GM12878 (cell line): Measurements from ENCODE around the gene EAF1. TPM values are rescaled to one million over a fixed set of nuclear protein-coding genes. Genes with fewer than 3 reads are reported as not detected.

Source experiments
- ATAC-seq: fragments of 200-7000 bp; cut with Tn5 transposase; 3 replicates; pipeline ENCODE4 v1.9.1; 2020; ENCODE audit warnings: mild to moderate bottlenecking, moderate library complexity
- BruUV-seq: library from RNA; stranded (reverse); fragments of 400-500 nt; replicated peaks from 2 replicates; lab custom pipeline; 2021; lab: Mats Ljungman, UMichigan
- CTCF ChIA-PET: fragments of 300-600 bp; sonication (Branson Sonifier 250); formaldehyde crosslinking; extraction: SDS; loops from one replicate; lab custom pipeline; 2021; ENCODE audit warnings: inconsistent platforms; lab: Yijun Ruan, JAX
- POLR2A ChIA-PET: fragments of 350-600 bp; formaldehyde crosslinking; extraction: SDS; loops from one replicate; lab custom pipeline; 2021; ENCODE audit warnings: inconsistent platforms; lab: Charles Lee
- RAD21 ChIA-PET: fragments of 300-600 bp; sonication (Branson Sonifier 250); formaldehyde crosslinking; loops from one replicate; lab custom pipeline; 2023; ENCODE audit warnings: antibody characterized with exemption; ENCODE audit not compliant: unreplicated experiment; lab: Charles Lee
- SMC1A ChIA-PET: fragments of 300-600 bp; sonication (Branson Sonifier 250); formaldehyde crosslinking; loops from one replicate; lab custom pipeline; 2023; ENCODE audit not compliant: unreplicated experiment, uncharacterized antibody; lab: Charles Lee
- DNase-seq: peaks from one replicate; pipeline ENCODE4 v3.0.0-alpha.2; 2011; ENCODE audit warnings: low read depth, low spot score
- FAIRE-seq: peaks from 3 replicates; lab custom pipeline; 2011; peaks lifted over from hg19 to GRCh38; lab: Jason Lieb, UNC
- H2AFZ ChIP-seq: 2 replicates; pipeline ENCODE4 v1.6.0; 2011; ENCODE audit warnings: low read depth, low read length, control low read depth; ENCODE audit not compliant: control insufficient read depth
- H3K27ac ChIP-seq: 2 replicates; pipeline ENCODE4 v1.5.1; 2011; ENCODE audit warnings: control low read depth; ENCODE audit not compliant: control insufficient read depth, insufficient read depth
- H3K27me3 ChIP-seq, 2 experiments: replicated peaks in 1 of 2; 2 replicates each; pipeline versions ENCODE4 v1.6.0 to v1.6.1; 2011; ENCODE audit warnings: low read length in 1 of 2; ENCODE audit not compliant: control insufficient read depth in 2 of 2, insufficient read depth in 2 of 2
- H3K36me3 ChIP-seq, 2 experiments: 2 replicates each; pipeline ENCODE4 v1.5.1; 2011; ENCODE audit warnings: low read length in 1 of 2; ENCODE audit not compliant: control insufficient read depth in 2 of 2, insufficient read depth in 2 of 2
- H3K4me1 ChIP-seq: 2 replicates; pipeline ENCODE4 v1.6.1; 2011; ENCODE audit warnings: mild to moderate bottlenecking, low read length, moderate library complexity, mixed read lengths; ENCODE audit not compliant: control insufficient read depth, insufficient read depth
- H3K4me2 ChIP-seq: 2 replicates; pipeline ENCODE4 v1.6.0; 2011; ENCODE audit warnings: control low read depth; ENCODE audit not compliant: control insufficient read depth, insufficient read depth
- H3K4me3 ChIP-seq: fragments of 200-600 bp; sonication (generic); 2 replicates; pipeline ENCODE4 v1.5.1; 2016
- H3K79me2 ChIP-seq: 2 replicates; pipeline ENCODE4 v1.6.0; 2011; ENCODE audit warnings: low read length; ENCODE audit not compliant: control insufficient read depth, insufficient read depth
- H3K9ac ChIP-seq: 2 replicates; pipeline ENCODE4 v1.8.0; 2011; ENCODE audit warnings: low read length, control low read depth, mixed read lengths; ENCODE audit not compliant: control insufficient read depth, insufficient read depth
- H3K9me3 ChIP-seq: replicated peaks from 3 replicates; pipeline ENCODE4 v1.5.1; 2011; ENCODE audit warnings: mild to moderate bottlenecking, low read length; ENCODE audit not compliant: control insufficient read depth, insufficient read depth
- H4K20me1 ChIP-seq: 2 replicates; pipeline ENCODE4 v1.6.0; 2011; ENCODE audit not compliant: control insufficient read depth, insufficient read depth
- BMI1 ChIP-seq: fragments of 450-650 bp; IDR thresholded peaks from 2 replicates; pipeline ENCODE4 v1.6.1; 2016; ENCODE audit warnings: mild to moderate bottlenecking, moderate library complexity, borderline replicate concordance
- HCFC1 ChIP-seq: fragments of 150-350 bp; IDR thresholded peaks from 2 replicates; pipeline ENCODE4 v1.6.1; 2014; ENCODE audit warnings: low read length
- KLF5 ChIP-seq: fragments of 450-650 bp; IDR thresholded peaks from 2 replicates; pipeline ENCODE4 v1.6.1; 2014; ENCODE audit warnings: mild to moderate bottlenecking; ENCODE audit not compliant: partially characterized antibody
- NFIC ChIP-seq: IDR thresholded peaks from 2 replicates; pipeline ENCODE4 v1.6.1; 2012; ENCODE audit warnings: low read depth, mild to moderate bottlenecking, inconsistent platforms, low read length, moderate library complexity
- NFXL1 ChIP-seq: fragments of 450-650 bp; IDR thresholded peaks from 2 replicates; pipeline ENCODE4 v1.6.1; 2017; ENCODE audit warnings: antibody characterized with exemption, mild to moderate bottlenecking, borderline replicate concordance
- POLR2AphosphoS2 ChIP-seq: IDR thresholded peaks from 2 replicates; pipeline ENCODE4 v1.6.1; 2011; ENCODE audit warnings: low read depth, mild to moderate bottlenecking, low read length, improper control_type of control experiment, moderate library complexity
- POU2F2 ChIP-seq: IDR thresholded peaks from 3 replicates; pipeline ENCODE4 v1.6.1; 2011; ENCODE audit warnings: low read depth, mild to moderate bottlenecking, low read length, borderline replicate concordance
- RBBP5 ChIP-seq: fragments of 200-600 bp; sonication (generic); conservative IDR thresholded peaks from 2 replicates; pipeline ENCODE4 v1.6.1; 2016
- STAT1 ChIP-seq: fragments of 450-650 bp; conservative IDR thresholded peaks from 2 replicates; pipeline ENCODE4 v1.6.1; 2014; ENCODE audit warnings: antibody characterized with exemption, mild to moderate bottlenecking
- ZNF274 ChIP-seq: IDR thresholded peaks from one replicate; pipeline ENCODE4 v1.8.0; 2011; ENCODE audit not compliant: insufficient read length, insufficient read depth
- ZNF622 ChIP-seq: fragments of 450-650 bp; IDR thresholded peaks from 2 replicates; pipeline ENCODE4 v1.6.1; 2017; ENCODE audit warnings: mild to moderate bottlenecking, inconsistent platforms
- WGBS: methylation state at CpG from one replicate; pipeline ENCODE4 v1.1.6; 2016; ENCODE audit warnings: low lambda C conversion rate; ENCODE audit not compliant: insufficient replicate concordance, insufficient coverage; ENCODE audit errors: missing lambda C conversion rate; 5-methylcytosine and 5-hydroxymethylcytosine counted together
- in situ Hi-C: fragments of 300-500 bp; cut with MboI; formaldehyde crosslinking; loops from 9 replicates; pipeline ENCODE4 v1.14.3; 2018; ENCODE audit warnings: mixed read lengths
- intact Hi-C: fragments of 100-400 bp; cut with micrococcal nuclease; formaldehyde crosslinking; loops from one replicate; pipeline ENCODE4 v1.14.2; 2022; ENCODE audit not compliant: unreplicated experiment
- polyA plus RNA-seq, 11 experiments: library from polyadenylated mRNA; depleted of rRNA in 4 of 11; unstranded in 6 of 11; stranded (reverse) in 5 of 11; fragments of >200 nt; fragmentation: Nextera tagmentation in 4 of 11; fragmentation: Illumina TruSeq in 1 of 11; extraction: Ambion mirVana in 4 of 11; extraction: Trizol in 1 of 11; gene quantifications; 1 replicate in 1 of 11; 2 replicates in 10 of 11; pipeline versions ENCODE4 v1.2.1 to v1.2.3, GENCODE V29; 2011 to 2016; ENCODE audit warnings: inconsistent platforms in 2 of 11, missing spikeins in 2 of 11, low read depth in 1 of 11
- total RNA-seq, 4 experiments: library from RNA; depleted of rRNA in 3 of 4; stranded (reverse); fragments of >200 nt in 3 of 4; fragmentation: Illumina TruSeq in 1 of 4; extraction: Trizol in 1 of 4; gene quantifications; 2 replicates each; pipeline versions ENCODE4 v1.2.1 to v1.2.3, GENCODE V29; 2013 to 2021
- TF ChIP-seq, protein P1 (sequence below): IDR thresholded peaks from 2 replicates; pipeline ENCODE4 v1.6.1; 2011; ENCODE audit warnings: low read depth, mild to moderate bottlenecking, low read length, moderate library complexity, borderline replicate concordance; ENCODE audit errors: extremely low read depth
- TF ChIP-seq, protein P2 (sequence below): fragments of 450-650 bp; IDR thresholded peaks from 2 replicates; pipeline ENCODE4 v1.6.1; 2017; ENCODE audit warnings: low read depth, mild to moderate bottlenecking, moderate library complexity
- TF ChIP-seq, protein P3 (sequence below): IDR thresholded peaks from 2 replicates; pipeline ENCODE4 v1.6.1; 2012; ENCODE audit warnings: low read depth, low read length, improper control_type of control experiment
- TF ChIP-seq, protein P4 (sequence below): IDR thresholded peaks from 2 replicates; pipeline ENCODE4 v1.6.1; 2011; ENCODE audit warnings: borderline replicate concordance, low read depth, mild to moderate bottlenecking, moderate library complexity, low read length; ENCODE audit not compliant: insufficient read depth, poor library complexity, severe bottlenecking
- TF ChIP-seq, protein P5 (sequence below): IDR thresholded peaks from 2 replicates; pipeline ENCODE4 v1.6.1; 2011; ENCODE audit warnings: borderline replicate concordance, low read depth, mild to moderate bottlenecking, moderate library complexity, mixed read lengths, low read length; ENCODE audit not compliant: insufficient read depth; ENCODE audit errors: extremely low read length

The EAF1 gene
- total and polyA plus RNA-seq, 10 of the 15 experiments (the other 5 are each of a cell fraction or from before 2014, with no cell fraction given) = 6.8 to 21.6 (median 15.6) TPM

DNA sequence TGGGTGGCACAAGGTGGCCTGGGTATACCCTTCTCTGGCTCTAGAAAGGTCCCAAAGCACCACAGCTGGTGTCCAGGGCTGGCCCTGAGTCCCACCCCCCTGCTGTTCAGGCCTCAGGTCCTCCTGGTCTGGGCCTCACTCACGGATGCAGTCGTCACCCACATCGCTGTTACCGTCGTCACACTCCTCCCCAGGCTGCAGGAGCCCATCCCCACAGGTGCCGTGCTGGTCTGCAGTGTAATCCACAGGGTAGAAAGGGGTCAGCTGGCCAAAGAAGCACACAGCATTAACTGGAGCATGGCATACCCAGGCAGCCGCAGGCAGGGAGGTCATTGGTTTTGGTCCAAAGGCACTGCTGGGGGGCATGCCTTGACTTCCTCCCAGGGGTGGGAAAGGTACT, 28.4 kb downstream of the EAF1 start:
- ChIA-PET CTCF (interaction anchor here (2.1 kb wide), 1 partner anchor 11 kb away, joined by 10 read pairs; no protein-coding TSS in a partner anchor), POLR2A (interaction anchor here (1.7 kb wide), 1 partner anchor 13 kb away, joined by 5 read pairs; no protein-coding TSS in a partner anchor), SMC1A (no interaction called here), RAD21 (no interaction called here)
- Histone ChIP-seq H2AFZ (no peak overlapping the region), H3K4me3 (no peak overlapping the region), H3K27me3 (no peaks in the 10 kb centered on the region), H3K4me2 (no peak overlapping the region), H3K9ac (no peak overlapping the region), H4K20me1 (no peaks in the 10 kb centered on the region), H3K4me1 (no peaks in the 10 kb centered on the region), H3K79me2 (no peaks in the 10 kb centered on the region), H3K9me3 (no peaks in the 10 kb centered on the region), H3K27ac (no peak overlapping the region), H3K36me3 (no peaks in the 10 kb centered on the region)
- no peak for DNase-seq
- 67% methylated on average over 7 of the region's 7 CpGs for WGBS
- no peak for FAIRE-seq
- no peak for ATAC-seq
- no TSS peak for BruUV-seq
- in situ Hi-C loops = no loop called here
- TF ChIP-seq POLR2AphosphoS2 (no peak), BMI1 (no peak), NFIC (no peak), RBBP5 (no peak), STAT1 (no peak), ZNF274 (no peak), ZNF622 (no peak), KLF5 (no peak), POU2F2 (no peak), HCFC1 (no peak), NFXL1 (no peak)
- TF ChIP-seq, protein P1, sequence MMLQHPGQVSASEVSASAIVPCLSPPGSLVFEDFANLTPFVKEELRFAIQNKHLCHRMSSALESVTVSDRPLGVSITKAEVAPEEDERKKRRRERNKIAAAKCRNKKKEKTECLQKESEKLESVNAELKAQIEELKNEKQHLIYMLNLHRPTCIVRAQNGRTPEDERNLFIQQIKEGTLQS = no peak
- TF ChIP-seq, protein P2, sequence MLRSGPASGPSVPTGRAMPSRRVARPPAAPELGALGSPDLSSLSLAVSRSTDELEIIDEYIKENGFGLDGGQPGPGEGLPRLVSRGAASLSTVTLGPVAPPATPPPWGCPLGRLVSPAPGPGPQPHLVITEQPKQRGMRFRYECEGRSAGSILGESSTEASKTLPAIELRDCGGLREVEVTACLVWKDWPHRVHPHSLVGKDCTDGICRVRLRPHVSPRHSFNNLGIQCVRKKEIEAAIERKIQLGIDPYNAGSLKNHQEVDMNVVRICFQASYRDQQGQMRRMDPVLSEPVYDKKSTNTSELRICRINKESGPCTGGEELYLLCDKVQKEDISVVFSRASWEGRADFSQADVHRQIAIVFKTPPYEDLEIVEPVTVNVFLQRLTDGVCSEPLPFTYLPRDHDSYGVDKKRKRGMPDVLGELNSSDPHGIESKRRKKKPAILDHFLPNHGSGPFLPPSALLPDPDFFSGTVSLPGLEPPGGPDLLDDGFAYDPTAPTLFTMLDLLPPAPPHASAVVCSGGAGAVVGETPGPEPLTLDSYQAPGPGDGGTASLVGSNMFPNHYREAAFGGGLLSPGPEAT = no peak
- TF ChIP-seq, protein P3, sequence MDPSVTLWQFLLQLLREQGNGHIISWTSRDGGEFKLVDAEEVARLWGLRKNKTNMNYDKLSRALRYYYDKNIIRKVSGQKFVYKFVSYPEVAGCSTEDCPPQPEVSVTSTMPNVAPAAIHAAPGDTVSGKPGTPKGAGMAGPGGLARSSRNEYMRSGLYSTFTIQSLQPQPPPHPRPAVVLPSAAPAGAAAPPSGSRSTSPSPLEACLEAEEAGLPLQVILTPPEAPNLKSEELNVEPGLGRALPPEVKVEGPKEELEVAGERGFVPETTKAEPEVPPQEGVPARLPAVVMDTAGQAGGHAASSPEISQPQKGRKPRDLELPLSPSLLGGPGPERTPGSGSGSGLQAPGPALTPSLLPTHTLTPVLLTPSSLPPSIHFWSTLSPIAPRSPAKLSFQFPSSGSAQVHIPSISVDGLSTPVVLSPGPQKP = no peak
- TF ChIP-seq, protein P4, sequence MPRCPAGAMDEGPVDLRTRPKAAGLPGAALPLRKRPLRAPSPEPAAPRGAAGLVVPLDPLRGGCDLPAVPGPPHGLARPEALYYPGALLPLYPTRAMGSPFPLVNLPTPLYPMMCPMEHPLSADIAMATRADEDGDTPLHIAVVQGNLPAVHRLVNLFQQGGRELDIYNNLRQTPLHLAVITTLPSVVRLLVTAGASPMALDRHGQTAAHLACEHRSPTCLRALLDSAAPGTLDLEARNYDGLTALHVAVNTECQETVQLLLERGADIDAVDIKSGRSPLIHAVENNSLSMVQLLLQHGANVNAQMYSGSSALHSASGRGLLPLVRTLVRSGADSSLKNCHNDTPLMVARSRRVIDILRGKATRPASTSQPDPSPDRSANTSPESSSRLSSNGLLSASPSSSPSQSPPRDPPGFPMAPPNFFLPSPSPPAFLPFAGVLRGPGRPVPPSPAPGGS = no peak
- TF ChIP-seq, protein P5, sequence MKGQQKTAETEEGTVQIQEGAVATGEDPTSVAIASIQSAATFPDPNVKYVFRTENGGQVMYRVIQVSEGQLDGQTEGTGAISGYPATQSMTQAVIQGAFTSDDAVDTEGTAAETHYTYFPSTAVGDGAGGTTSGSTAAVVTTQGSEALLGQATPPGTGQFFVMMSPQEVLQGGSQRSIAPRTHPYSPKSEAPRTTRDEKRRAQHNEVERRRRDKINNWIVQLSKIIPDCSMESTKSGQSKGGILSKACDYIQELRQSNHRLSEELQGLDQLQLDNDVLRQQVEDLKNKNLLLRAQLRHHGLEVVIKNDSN = no peak
- intact Hi-C loops = no loop called here
